Neural progenitor cell (in vitro differentiated cells): Measurements from ENCODE around the gene SSR4.

Experiments
- CTCF ChIP-seq: fragments of 200-600 bp; sonication (generic); IDR thresholded peaks from 2 replicates; pipeline ENCODE4 v1.5.1; 2017; ENCODE audit warnings: antibody characterized with exemption, mild to moderate bottlenecking
- EZH2phosphoT487 ChIP-seq: fragments of 200-600 bp; sonication (generic); IDR thresholded peaks from 2 replicates; pipeline ENCODE4 v1.6.1; 2017; ENCODE audit warnings: antibody characterized with exemption

GRCh38 chrX:153762626-153763173, 31.8 kb upstream of the SSR4 start:
- no peak for TF ChIP-seq CTCF
- no peak for TF ChIP-seq EZH2phosphoT487
